PC-9 (cell line): ENCODE data around the gene ALOX12. TPM values are rescaled to one million over a fixed set of nuclear protein-coding genes. Genes with fewer than 3 reads are reported as not detected.
A peak's percentile ranks its signal among the peaks of the same experiment; 100 is the strongest.

Source experiments
- BruUV-seq: library from RNA; stranded (reverse); fragments of 400-500 nt; replicated peaks from 2 replicates; lab custom pipeline; 2021; lab: Mats Ljungman, UMichigan
- CTCF ChIA-PET: fragments of 300-600 bp; sonication (Branson Sonifier 250); formaldehyde crosslinking; loops from one replicate; lab custom pipeline; 2022; ENCODE audit warnings: antibody characterized with exemption; lab: Charles Lee
- POLR2A ChIA-PET: fragments of 300-600 bp; sonication (Branson Sonifier 250); formaldehyde crosslinking; loops from one replicate; lab custom pipeline; 2022; ENCODE audit warnings: antibody characterized with exemption; ENCODE audit not compliant: unreplicated experiment; lab: Charles Lee
- DNase-seq, 2 experiments: peaks; one replicate each; pipeline versions ENCODE4 v3.0.0 to v3.0.0-alpha.2; 2015 to 2022; ENCODE audit warnings: mixed read lengths in 1 of 2
- H2AFZ ChIP-seq: fragments of 200-600 bp; sonication (generic); 2 replicates; pipeline ENCODE4 v1.8.1; 2017; ENCODE audit warnings: antibody characterized with exemption
- H3F3A ChIP-seq: fragments of 200-600 bp; sonication (generic); 2 replicates; pipeline ENCODE4 v1.8.1; 2017; ENCODE audit warnings: antibody characterized with exemption, mild to moderate bottlenecking, low read depth; ENCODE audit not compliant: insufficient read depth
- H3K27ac ChIP-seq: fragments of 200-600 bp; sonication (generic); 2 replicates; pipeline ENCODE4 v1.6.1; 2016; ENCODE audit warnings: mixed run types
- H3K27me3 ChIP-seq: fragments of 200-600 bp; sonication (generic); 2 replicates; pipeline ENCODE4 v1.6.1; 2016; ENCODE audit warnings: low read depth, mixed run types; ENCODE audit not compliant: insufficient read depth
- H3K36me3 ChIP-seq: fragments of 200-600 bp; sonication (generic); 2 replicates; pipeline ENCODE4 v1.6.1; 2016; ENCODE audit warnings: low read depth, mixed run types
- H3K4me1 ChIP-seq: fragments of 200-600 bp; sonication (generic); replicated peaks from 2 replicates; pipeline ENCODE4 v1.6.1; 2016; ENCODE audit warnings: mixed run types; ENCODE audit not compliant: insufficient read depth
- H3K4me2 ChIP-seq: fragments of 200-600 bp; sonication (generic); 2 replicates; pipeline ENCODE4 v1.6.1; 2017; ENCODE audit warnings: mixed run types
- H3K4me3 ChIP-seq: fragments of 200-600 bp; sonication (generic); 2 replicates; pipeline ENCODE4 v1.6.1; 2016; ENCODE audit warnings: mixed run types
- H3K79me2 ChIP-seq: fragments of 200-600 bp; sonication (generic); 2 replicates; pipeline ENCODE4 v1.6.1; 2017; ENCODE audit warnings: low read depth, mixed run types
- H3K9me2 ChIP-seq: fragments of 200-600 bp; sonication (generic); 2 replicates; pipeline ENCODE4 v1.8.1; 2017; ENCODE audit warnings: mild to moderate bottlenecking; ENCODE audit not compliant: insufficient read depth
- H3K9me3 ChIP-seq: fragments of 200-600 bp; sonication (generic); 2 replicates; pipeline ENCODE4 v1.8.1; 2016; ENCODE audit warnings: low read depth; ENCODE audit not compliant: insufficient read depth
- H4K20me1 ChIP-seq: fragments of 200-600 bp; sonication (generic); 2 replicates; pipeline ENCODE4 v1.8.1; 2017; ENCODE audit not compliant: insufficient read depth
- CTCF ChIP-seq: fragments of 200-600 bp; sonication (generic); conservative IDR thresholded peaks from 2 replicates; pipeline ENCODE4 v1.6.1; 2017; ENCODE audit warnings: mixed run types, antibody characterized with exemption, mild to moderate bottlenecking, moderate library complexity
- EZH2 ChIP-seq: fragments of 200-600 bp; sonication (generic); IDR thresholded peaks from 2 replicates; pipeline ENCODE4 v1.8.0; 2017; ENCODE audit warnings: antibody characterized with exemption, low read depth
- intact Hi-C: fragments of 100-400 bp; cut with micrococcal nuclease; formaldehyde crosslinking; loops from one replicate; pipeline ENCODE4 v1.10.0; 2022; ENCODE audit not compliant: unreplicated experiment
- total RNA-seq: library from RNA; stranded (reverse); gene quantifications from 2 replicates; pipeline ENCODE4 v1.2.3, GENCODE V29; 2021

Gene ALOX12
- total RNA-seq, 1 experiment from 2014 or later: not detected

DNA sequence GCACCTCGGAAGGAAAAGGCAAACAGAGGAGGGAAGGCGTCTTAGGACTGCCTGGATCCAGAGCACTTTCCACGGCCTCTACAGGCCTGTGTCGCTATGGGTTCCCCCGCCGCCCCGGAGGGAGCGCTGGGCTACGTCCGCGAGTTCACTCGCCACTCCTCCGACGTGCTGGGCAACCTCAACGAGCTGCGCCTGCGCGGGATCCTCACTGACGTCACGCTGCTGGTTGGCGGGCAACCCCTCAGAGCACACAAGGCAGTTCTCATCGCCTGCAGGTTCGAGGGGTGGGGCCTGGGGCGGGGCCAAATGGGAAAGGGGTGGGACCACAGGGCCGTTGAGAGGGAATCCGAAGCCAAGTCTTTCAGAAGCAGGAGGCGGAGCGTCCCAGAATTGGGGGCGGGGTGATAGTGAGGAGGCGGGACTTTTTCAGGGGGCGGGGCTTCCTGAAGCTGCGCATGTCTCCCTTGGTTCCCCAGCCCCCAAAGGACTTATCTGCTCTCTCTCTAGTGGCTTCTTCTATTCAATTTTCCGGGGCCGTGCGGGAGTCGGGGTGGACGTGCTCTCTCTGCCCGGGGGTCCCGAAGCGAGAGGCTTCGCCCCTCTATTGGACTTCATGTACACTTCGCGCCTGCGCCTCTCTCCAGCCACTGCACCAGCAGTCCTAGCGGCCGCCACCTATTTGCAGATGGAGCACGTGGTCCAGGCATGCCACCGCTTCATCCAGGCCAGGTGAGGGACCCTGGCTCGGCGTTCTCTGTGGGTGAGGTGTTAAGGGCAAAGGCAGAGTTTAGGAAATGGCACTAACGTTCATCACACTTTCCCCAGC is 27.9 kb downstream of the ALOX12 start:
- Histone ChIP-seq H3K4me3 (peak overlapping the region; percentile 39; the same call in 1 of the 2 replicates), H3F3A (peaks cover 18% of the 10 kb centered on the region; the same call in 1 of the 2 replicates), H2AFZ (peak overlapping the region; percentile 59; the same call in 1 of the 2 replicates), H3K27ac (no peak overlapping the region), H3K9me3 (no peaks in the 10 kb centered on the region), H4K20me1 (no peaks in the 10 kb centered on the region), H3K27me3 (no peaks in the 10 kb centered on the region), H3K4me1 (0 out of 2 replicates have a peak, but pooled peaks cover 4% of the 10 kb centered on the region), H3K4me2 (peak overlapping the region; percentile 64), H3K36me3 (no peaks in the 10 kb centered on the region), H3K79me2 (no peaks in the 10 kb centered on the region), H3K9me2 (no peaks in the 10 kb centered on the region)
- peak; percentile 93 to 97 for DNase-seq
- TF ChIP-seq EZH2 (no peak), CTCF (no peak)
- ChIA-PET POLR2A (interaction anchor here (0.5 to 1.2 kb wide), 7 partner anchors 12 to 566 kb away, joined by 3 to 18 read pairs (median 5); partner anchors contain the start of gene SLC16A13), CTCF (interaction anchor here (0.6 to 1.1 kb wide), 3 partner anchors 12 to 113 kb away, joined by 3 to 4 read pairs (median 3); partner anchors contain the start of gene SLC16A13)
- intact Hi-C loops: loop anchor here (5.0 kb wide), 2 partner anchors 111 to 311 kb away; partner anchors contain the start of gene SLC13A5
- BruUV-seq: no TSS peak

GRCh38 chr17:7024402-7024785 is 28.5 kb downstream of the ALOX12 start:
- H3K9me3 ChIP-seq: no peaks in the 10 kb centered on the region
- no peaks in the 10 kb centered on the region for H3K36me3 ChIP-seq
- ChIA-PET CTCF (interaction anchor here (0.7 kb wide), 1 partner anchor 14 kb away, joined by 3 read pairs; no protein-coding TSS in a partner anchor), POLR2A (interaction anchor here (0.6 to 1.2 kb wide), 4 partner anchors 11 to 272 kb away, joined by 3 to 18 read pairs (median 4); partner anchors contain the start of gene SLC16A13)
- H3K27me3 ChIP-seq: no peaks in the 10 kb centered on the region
- H4K20me1 ChIP-seq: no peaks in the 10 kb centered on the region
- intact Hi-C loops: loop anchor here (5.0 kb wide), 2 partner anchors 112 to 312 kb away; partner anchors contain the start of gene SLC13A5
- H3K79me2 ChIP-seq: no peaks in the 10 kb centered on the region
- H2AFZ ChIP-seq: no peak overlapping the region
- H3K27ac ChIP-seq: no peak overlapping the region
- 0 out of 2 replicates have a peak, but pooled peaks cover 4% of the 10 kb centered on the region for H3K4me1 ChIP-seq
- H3F3A ChIP-seq: peaks cover 18% of the 10 kb centered on the region; the same call in 1 of the 2 replicates
- DNase-seq: no peak
- no peak overlapping the region for H3K4me3 ChIP-seq
- H3K4me2 ChIP-seq: no peak overlapping the region
- TF ChIP-seq CTCF: no peak
- TF ChIP-seq EZH2: no peak
- BruUV-seq: no TSS peak
- H3K9me2 ChIP-seq: no peaks in the 10 kb centered on the region

- H2AFZ ChIP-seq: no peak overlapping the region
- no TSS peak for BruUV-seq
- ChIA-PET POLR2A (no interaction called here), CTCF (no interaction called here)
- H3K4me1 ChIP-seq: 0 out of 2 replicates have a peak, but pooled peaks cover 4% of the 10 kb centered on the region
- peaks cover 18% of the 10 kb centered on the region; the same call in 1 of the 2 replicates for H3F3A ChIP-seq
- no peak overlapping the region for H3K4me2 ChIP-seq
- H4K20me1 ChIP-seq: no peaks in the 10 kb centered on the region
- H3K79me2 ChIP-seq: no peaks in the 10 kb centered on the region
- no peak overlapping the region for H3K27ac ChIP-seq
- TF ChIP-seq EZH2 (no peak), CTCF (no peak)
- no peaks in the 10 kb centered on the region for H3K27me3 ChIP-seq
- DNase-seq: no peak
- intact Hi-C loops: no loop called here
- no peak overlapping the region for H3K4me3 ChIP-seq
- H3K9me2 ChIP-seq: no peaks in the 10 kb centered on the region
- H3K9me3 ChIP-seq: no peaks in the 10 kb centered on the region
- H3K36me3 ChIP-seq: no peaks in the 10 kb centered on the region
Measured at GRCh38 chr17:7025245-7025644, 29.4 kb downstream of the ALOX12 start.
